CD8-positive, alpha-beta memory T cell (primary cell): ENCODE data around the gene LRRIQ1. TPM values are rescaled to one million over a fixed set of nuclear protein-coding genes. Genes with fewer than 3 reads are reported as not detected.
"Not testable (repeated sequence)": the region's sequence is repeated elsewhere in the genome, so short reads cannot be mapped to it uniquely, and the experiment has no call there.

Source experiments
- CTCF ChIA-PET: fragments of 350-600 bp; sonication (Branson Sonifier 250); formaldehyde crosslinking; loops from one replicate; lab custom pipeline; 2021; ENCODE audit warnings: antibody characterized with exemption; lab: Charles Lee
- POLR2A ChIA-PET: fragments of 350-600 bp; sonication (Branson Sonifier 250); formaldehyde crosslinking; loops from one replicate; lab custom pipeline; 2021; ENCODE audit warnings: antibody characterized with exemption; lab: Charles Lee
- DNase-seq, 5 donors: peaks; one replicate each; pipeline versions ENCODE4 v3.0.0 to v3.0.0-alpha.2; 2020 to 2022; ENCODE audit warnings: mixed read lengths in 1 of 5
- H3K27ac ChIP-seq: one replicate; pipeline ENCODE4 v1.7.0; 2013; ENCODE audit warnings: low read depth, mild to moderate bottlenecking, low read length, moderate library complexity
- H3K27me3 ChIP-seq: 2 replicates; pipeline ENCODE4 v1.7.0; 2013; ENCODE audit warnings: low read length, mild to moderate bottlenecking; ENCODE audit not compliant: insufficient read depth, poor library complexity, severe bottlenecking
- H3K36me3 ChIP-seq: 2 replicates; pipeline ENCODE4 v1.7.0; 2013; ENCODE audit warnings: mild to moderate bottlenecking, low read length, moderate library complexity; ENCODE audit not compliant: insufficient read depth
- H3K4me1 ChIP-seq: 2 replicates; pipeline ENCODE4 v1.7.0; 2013; ENCODE audit warnings: mild to moderate bottlenecking, low read length, moderate library complexity; ENCODE audit not compliant: insufficient read depth
- H3K4me3 ChIP-seq: 2 replicates; pipeline ENCODE4 v1.7.0; 2013; ENCODE audit warnings: mild to moderate bottlenecking, low read length
- H3K9me3 ChIP-seq: 2 replicates; pipeline ENCODE4 v1.7.0; 2013; ENCODE audit warnings: mild to moderate bottlenecking, low read length
- H3K27ac Mint-ChIP-seq, 8 donors: one replicate each; pipeline ENCODE4 v1.8.0; 2020 to 2021; ENCODE audit warnings: mixed read lengths in 8 of 8, mild to moderate bottlenecking in 6 of 8, inconsistent platforms in 3 of 8, moderate library complexity in 3 of 8
- H3K27me3 Mint-ChIP-seq, 2 donors: one replicate each; pipeline ENCODE4 v1.8.0; 2020 to 2021; ENCODE audit warnings: mixed read lengths in 2 of 2, mild to moderate bottlenecking in 1 of 2, moderate library complexity in 1 of 2
- H3K36me3 Mint-ChIP-seq, 3 donors: one replicate each; pipeline ENCODE4 v1.8.0; 2020 to 2021; ENCODE audit warnings: mixed read lengths in 3 of 3, inconsistent platforms in 1 of 3, mild to moderate bottlenecking in 1 of 3
- H3K4me1 Mint-ChIP-seq, 3 donors: one replicate each; pipeline ENCODE4 v1.8.0; 2020 to 2021; ENCODE audit warnings: mixed read lengths in 3 of 3, inconsistent platforms in 1 of 3, mild to moderate bottlenecking in 1 of 3
- H3K4me3 Mint-ChIP-seq, 7 donors: one replicate each; pipeline ENCODE4 v1.8.0; 2020 to 2021; ENCODE audit warnings: mixed read lengths in 7 of 7, mild to moderate bottlenecking in 6 of 7, moderate library complexity in 4 of 7, inconsistent platforms in 2 of 7
- H3K9me3 Mint-ChIP-seq, 5 donors: one replicate each; pipeline ENCODE4 v1.8.0; 2020 to 2022; ENCODE audit warnings: mixed read lengths in 5 of 5, mild to moderate bottlenecking in 3 of 5, moderate library complexity in 2 of 5, inconsistent platforms in 1 of 5
- polyA plus RNA-seq: library from polyadenylated mRNA; unstranded; fragments of 300-500 nt; fragmentation: Illumina TruSeq; gene quantifications from one replicate; pipeline ENCODE4 v1.2.3, GENCODE V29; 2021
- total RNA-seq, 2 experiments: library from RNA; stranded (reverse); gene quantifications; one replicate each; pipeline ENCODE4 v1.2.3, GENCODE V29; 2021

Gene LRRIQ1
- total and polyA plus RNA-seq, 3 experiments from 2014 or later, result 0.07 TPM; not detected in 2

- Mint-ChIP-seq H3K27me3 (peaks cover 0 to 1% of the 10 kb centered on the region in 2 donors), H3K36me3 (no peaks in the 10 kb centered on the region), H3K27ac (no peak overlapping the region), H3K4me3 (no peak overlapping the region), H3K9me3 (peaks cover 0 to 10% (median 0%) of the 10 kb centered on the region in 5 donors), H3K4me1 (no peaks in the 10 kb centered on the region)
- Histone ChIP-seq H3K4me1 (no peaks in the 10 kb centered on the region), H3K27ac (no peak overlapping the region), H3K36me3 (no peaks in the 10 kb centered on the region), H3K4me3 (no peak overlapping the region), H3K27me3 (no peaks in the 10 kb centered on the region), H3K9me3 (no peaks in the 10 kb centered on the region)
- CTCF ChIA-PET, result no interaction called here
- POLR2A ChIA-PET, result no interaction called here
- DNase-seq, result no peak
Observed at GRCh38 chr12:85004204-85004603, 31.9 kb upstream of the LRRIQ1 start.

- CTCF ChIA-PET, H3K4me3 ChIP-seq, H3K4me1 Mint-ChIP-seq, H3K27ac Mint-ChIP-seq, H3K36me3 ChIP-seq, H3K9me3 ChIP-seq, POLR2A ChIA-PET, H3K9me3 Mint-ChIP-seq, H3K27me3 ChIP-seq, H3K27me3 Mint-ChIP-seq, H3K4me3 Mint-ChIP-seq, H3K4me1 ChIP-seq, H3K36me3 Mint-ChIP-seq, DNase-seq, H3K27ac ChIP-seq: not testable (repeated sequence)
Observed at GRCh38 chr12:85005047-85005446, 31.1 kb upstream of the LRRIQ1 start.

- no peak overlapping the region for H3K27ac Mint-ChIP-seq
- H3K4me3 Mint-ChIP-seq, result no peak overlapping the region
- peaks cover 0 to 1% of the 10 kb centered on the region in 2 donors for H3K27me3 Mint-ChIP-seq
- H3K4me1 Mint-ChIP-seq, result no peaks in the 10 kb centered on the region
- no peak for DNase-seq
- CTCF ChIA-PET, result no interaction called here
- Histone ChIP-seq H3K27ac (no peak overlapping the region), H3K27me3 (no peaks in the 10 kb centered on the region), H3K9me3 (no peaks in the 10 kb centered on the region), H3K36me3 (no peaks in the 10 kb centered on the region), H3K4me1 (no peaks in the 10 kb centered on the region), H3K4me3 (no peak overlapping the region)
- POLR2A ChIA-PET, result no interaction called here
- H3K36me3 Mint-ChIP-seq, result no peaks in the 10 kb centered on the region
- peaks cover 0 to 10% (median 0%) of the 10 kb centered on the region in 5 donors for H3K9me3 Mint-ChIP-seq
Observed at GRCh38 chr12:85005615-85006014, 30.5 kb upstream of the LRRIQ1 start.

- Histone ChIP-seq H3K27ac (no peak overlapping the region), H3K4me1 (no peaks in the 10 kb centered on the region), H3K9me3 (no peaks in the 10 kb centered on the region), H3K4me3 (no peak overlapping the region), H3K27me3 (no peaks in the 10 kb centered on the region), H3K36me3 (no peaks in the 10 kb centered on the region)
- DNase-seq, result no peak
- H3K36me3 Mint-ChIP-seq, result no peaks in the 10 kb centered on the region
- peaks cover 0 to 1% of the 10 kb centered on the region in 2 donors for H3K27me3 Mint-ChIP-seq
- ChIA-PET CTCF (no interaction called here), POLR2A (no interaction called here)
- no peak overlapping the region for H3K27ac Mint-ChIP-seq
- H3K4me3 Mint-ChIP-seq, result no peak overlapping the region
- H3K9me3 Mint-ChIP-seq, result peaks cover 0 to 10% (median 0%) of the 10 kb centered on the region in 5 donors
- H3K4me1 Mint-ChIP-seq, result no peaks in the 10 kb centered on the region
Observed at GRCh38 chr12:85006206-85006605, 29.9 kb upstream of the LRRIQ1 start.

- Histone ChIP-seq H3K27me3 (no peaks in the 10 kb centered on the region), H3K4me1 (no peaks in the 10 kb centered on the region), H3K36me3 (no peaks in the 10 kb centered on the region), H3K4me3 (no peak overlapping the region), H3K9me3 (no peaks in the 10 kb centered on the region), H3K27ac (no peak overlapping the region)
- peaks cover 0 to 10% (median 0%) of the 10 kb centered on the region in 5 donors for H3K9me3 Mint-ChIP-seq
- H3K27ac Mint-ChIP-seq, result no peak overlapping the region
- H3K27me3 Mint-ChIP-seq, result no peaks in the 10 kb centered on the region
- DNase-seq, result no peak
- H3K4me3 Mint-ChIP-seq, result no peak overlapping the region
- CTCF ChIA-PET, result interaction anchor here (1.3 kb wide), 1 partner anchor 21 kb away, joined by 3 read pairs; no protein-coding TSS in a partner anchor
- H3K4me1 Mint-ChIP-seq, result no peaks in the 10 kb centered on the region
- no peaks in the 10 kb centered on the region for H3K36me3 Mint-ChIP-seq
- POLR2A ChIA-PET, result no interaction called here
Observed at GRCh38 chr12:85007836-85008235, 28.3 kb upstream of the LRRIQ1 start.

GRCh38 chr12:85016413-85016812 is 19.7 kb upstream of the LRRIQ1 start:
- H3K27me3 ChIP-seq, result no peaks in the 10 kb centered on the region
- no peaks in the 10 kb centered on the region for H3K4me1 ChIP-seq
- POLR2A ChIA-PET, result no interaction called here
- H3K27ac ChIP-seq, result no peak overlapping the region
- Mint-ChIP-seq H3K4me1 (no peaks in the 10 kb centered on the region), H3K27me3 (no peaks in the 10 kb centered on the region), H3K27ac (no peak overlapping the region), H3K9me3 (no peaks in the 10 kb centered on the region), H3K4me3 (no peak overlapping the region), H3K36me3 (no peaks in the 10 kb centered on the region)
- DNase-seq, result no peak
- no peaks in the 10 kb centered on the region for H3K9me3 ChIP-seq
- no peaks in the 10 kb centered on the region for H3K36me3 ChIP-seq
- no peak overlapping the region for H3K4me3 ChIP-seq
- CTCF ChIA-PET, result no interaction called here

- Histone ChIP-seq H3K4me3 (no peak overlapping the region), H3K9me3 (no peaks in the 10 kb centered on the region), H3K36me3 (no peaks in the 10 kb centered on the region), H3K27me3 (no peaks in the 10 kb centered on the region), H3K27ac (no peak overlapping the region), H3K4me1 (no peaks in the 10 kb centered on the region)
- ChIA-PET POLR2A (no interaction called here), CTCF (no interaction called here)
- Mint-ChIP-seq H3K27ac (no peak overlapping the region), H3K27me3 (no peaks in the 10 kb centered on the region), H3K4me1 (no peaks in the 10 kb centered on the region), H3K9me3 (no peaks in the 10 kb centered on the region), H3K36me3 (no peaks in the 10 kb centered on the region), H3K4me3 (no peak overlapping the region)
- no peak for DNase-seq
Observed at GRCh38 chr12:85017133-85017532, 19.0 kb upstream of the LRRIQ1 start.

- Histone ChIP-seq H3K4me1 (no peaks in the 10 kb centered on the region), H3K27ac (no peak overlapping the region), H3K36me3 (no peaks in the 10 kb centered on the region), H3K4me3 (no peak overlapping the region), H3K9me3 (no peaks in the 10 kb centered on the region), H3K27me3 (no peaks in the 10 kb centered on the region)
- DNase-seq, result no peak
- no peaks in the 10 kb centered on the region for H3K36me3 Mint-ChIP-seq
- H3K4me3 Mint-ChIP-seq, result no peak overlapping the region
- H3K27me3 Mint-ChIP-seq, result no peaks in the 10 kb centered on the region
- no peak overlapping the region for H3K27ac Mint-ChIP-seq
- no peaks in the 10 kb centered on the region for H3K4me1 Mint-ChIP-seq
- CTCF ChIA-PET, result no interaction called here
- H3K9me3 Mint-ChIP-seq, result no peaks in the 10 kb centered on the region
- POLR2A ChIA-PET, result no interaction called here
Observed at GRCh38 chr12:85017618-85018017, 18.5 kb upstream of the LRRIQ1 start.

GRCh38 chr12:85018098-85018497 is 18.1 kb upstream of the LRRIQ1 start:
- H3K36me3 ChIP-seq, result no peaks in the 10 kb centered on the region
- H3K9me3 Mint-ChIP-seq, result no peaks in the 10 kb centered on the region
- no peaks in the 10 kb centered on the region for H3K27me3 ChIP-seq
- DNase-seq, result no peak
- no peaks in the 10 kb centered on the region for H3K36me3 Mint-ChIP-seq
- H3K4me3 Mint-ChIP-seq, result no peak overlapping the region
- POLR2A ChIA-PET, result no interaction called here
- no peaks in the 10 kb centered on the region for H3K4me1 ChIP-seq
- CTCF ChIA-PET, result no interaction called here
- no peak overlapping the region for H3K27ac ChIP-seq
- no peaks in the 10 kb centered on the region for H3K4me1 Mint-ChIP-seq
- H3K9me3 ChIP-seq, result no peaks in the 10 kb centered on the region
- no peak overlapping the region for H3K4me3 ChIP-seq
- H3K27me3 Mint-ChIP-seq, result no peaks in the 10 kb centered on the region
- no peak overlapping the region for H3K27ac Mint-ChIP-seq
